CD4-positive, alpha-beta T cell treated with Interleukin-6 for 4 hours (primary cell): ENCODE data around the gene TFAM.
A peak's percentile ranks its signal among the peaks of the same experiment; 100 is the strongest.

Experiments used
- DNase-seq: peaks from one replicate; pipeline ENCODE4 v3.0.0-alpha.2; 2020; ENCODE audit warnings: mixed read lengths

Gene TFAM

GRCh38 chr10:58436071-58436470, 50.9 kb downstream of the TFAM start:
- peak; percentile 10 for DNase-seq

- DNase-seq = no peak
Observed at GRCh38 chr10:58438340-58438871, 53.2 kb downstream of the TFAM start.

GRCh38 chr10:58438986-58439385, 53.8 kb downstream of the TFAM start:
- DNase-seq = no peak

GRCh38 chr10:58439632-58440364, 54.6 kb downstream of the TFAM start:
- DNase-seq = no peak

GRCh38 chr10:58440484-58440883, 55.3 kb downstream of the TFAM start:
- no peak for DNase-seq

GRCh38 chr10:58444321-58444720, 59.1 kb downstream of the TFAM start:
- no peak for DNase-seq

GRCh38 chr10:58444876-58445275, 59.7 kb downstream of the TFAM start:
- no peak for DNase-seq

GRCh38 chr10:58448121-58448935, 63.1 kb downstream of the TFAM start:
- no peak for DNase-seq
